Fibroblast of mammary gland (primary cell): ENCODE measurements around the gene AKR1E2.

Experiments
- DNase-seq: peaks from one replicate; pipeline ENCODE4 v3.0.0-alpha.2; 2010; ENCODE audit warnings: low read depth
- H3K4me3 ChIP-seq: 2 replicates; pipeline ENCODE4 v1.5.1; 2011; ENCODE audit warnings: low read depth, mild to moderate bottlenecking, low read length, moderate library complexity; ENCODE audit not compliant: control insufficient read depth
- CTCF ChIP-seq: conservative IDR thresholded peaks from 2 replicates; pipeline ENCODE4 v1.5.1; 2011; ENCODE audit warnings: low read depth, low read length, inconsistent platforms; ENCODE audit not compliant: control insufficient read depth, insufficient read depth

AKR1E2 gene

GRCh38 chr10:4784667-4785333 lies 41.2 kb upstream of the AKR1E2 start:
- TF ChIP-seq CTCF = no peak
- DNase-seq = no peak
- no peak overlapping the region for H3K4me3 ChIP-seq

- no peak for DNase-seq
- no peak overlapping the region for H3K4me3 ChIP-seq
- TF ChIP-seq CTCF = no peak
These were observed 39.8 kb upstream of the AKR1E2 start for GRCh38 chr10:4786043-4786839.

GRCh38 chr10:4790045-4790444 lies 36.0 kb upstream of the AKR1E2 start:
- no peak for TF ChIP-seq CTCF
- no peak overlapping the region for H3K4me3 ChIP-seq
- DNase-seq = no peak

- no peak for TF ChIP-seq CTCF
- no peak for DNase-seq
- H3K4me3 ChIP-seq = no peak overlapping the region
These were observed 35.1 kb upstream of the AKR1E2 start for GRCh38 chr10:4790922-4791321.

DNA sequence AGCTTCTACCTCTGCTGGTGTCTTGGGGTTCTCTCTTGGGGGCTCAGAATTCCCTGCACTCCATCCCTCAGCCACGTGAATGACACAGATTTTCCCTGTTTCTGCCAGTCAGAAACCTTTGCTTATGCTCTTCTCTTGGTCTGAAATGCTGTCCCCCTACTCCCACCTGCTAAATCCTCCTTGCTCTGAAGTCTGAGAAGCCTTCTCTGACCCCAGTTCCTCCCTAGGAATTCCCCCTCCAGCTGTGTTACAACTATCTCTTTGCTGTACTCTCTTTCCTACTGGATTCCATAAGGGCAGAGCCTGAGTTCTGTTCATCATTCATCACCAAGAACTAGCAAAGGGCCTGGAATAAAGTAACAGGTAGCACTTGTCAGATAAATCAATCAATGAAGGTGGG lies 33.6 kb upstream of the AKR1E2 start:
- no peak overlapping the region for H3K4me3 ChIP-seq
- TF ChIP-seq CTCF = no peak
- DNase-seq = no peak

GRCh38 chr10:4801405-4801804 lies 24.6 kb upstream of the AKR1E2 start:
- no peak overlapping the region for H3K4me3 ChIP-seq
- no peak for TF ChIP-seq CTCF
- DNase-seq = no peak
